HUES6 (cell line): Measurements from ENCODE around the gene PTMA.
A peak's percentile ranks its signal among the peaks of the same experiment; 100 is the strongest.

Source experiments
- H3K27ac ChIP-seq: 2 replicates; pipeline ENCODE4 v1.7.0; 2013; ENCODE audit warnings: low read depth, mild to moderate bottlenecking, low read length, inconsistent platforms
- H3K27me3 ChIP-seq: 2 replicates; pipeline ENCODE4 v1.6.1; 2013; ENCODE audit warnings: low read length; ENCODE audit not compliant: control insufficient read depth, insufficient read depth
- H3K36me3 ChIP-seq: 2 replicates; pipeline ENCODE4 v1.6.1; 2013; ENCODE audit warnings: low read length; ENCODE audit not compliant: control insufficient read depth, insufficient read depth
- H3K4me1 ChIP-seq: 2 replicates; pipeline ENCODE4 v1.6.1; 2013; ENCODE audit warnings: low read length; ENCODE audit not compliant: control insufficient read depth, insufficient read depth
- H3K4me3 ChIP-seq: 2 replicates; pipeline ENCODE4 v1.5.1; 2013; ENCODE audit warnings: low read depth, low read length
- H3K9ac ChIP-seq: one replicate; pipeline ENCODE4 v1.6.1; 2013; ENCODE audit warnings: mild to moderate bottlenecking, low read length
- H3K9me3 ChIP-seq: 2 replicates; pipeline ENCODE4 v1.6.1; 2013; ENCODE audit warnings: low read depth, low read length; ENCODE audit not compliant: control insufficient read depth, insufficient read depth

Gene PTMA

DNA sequence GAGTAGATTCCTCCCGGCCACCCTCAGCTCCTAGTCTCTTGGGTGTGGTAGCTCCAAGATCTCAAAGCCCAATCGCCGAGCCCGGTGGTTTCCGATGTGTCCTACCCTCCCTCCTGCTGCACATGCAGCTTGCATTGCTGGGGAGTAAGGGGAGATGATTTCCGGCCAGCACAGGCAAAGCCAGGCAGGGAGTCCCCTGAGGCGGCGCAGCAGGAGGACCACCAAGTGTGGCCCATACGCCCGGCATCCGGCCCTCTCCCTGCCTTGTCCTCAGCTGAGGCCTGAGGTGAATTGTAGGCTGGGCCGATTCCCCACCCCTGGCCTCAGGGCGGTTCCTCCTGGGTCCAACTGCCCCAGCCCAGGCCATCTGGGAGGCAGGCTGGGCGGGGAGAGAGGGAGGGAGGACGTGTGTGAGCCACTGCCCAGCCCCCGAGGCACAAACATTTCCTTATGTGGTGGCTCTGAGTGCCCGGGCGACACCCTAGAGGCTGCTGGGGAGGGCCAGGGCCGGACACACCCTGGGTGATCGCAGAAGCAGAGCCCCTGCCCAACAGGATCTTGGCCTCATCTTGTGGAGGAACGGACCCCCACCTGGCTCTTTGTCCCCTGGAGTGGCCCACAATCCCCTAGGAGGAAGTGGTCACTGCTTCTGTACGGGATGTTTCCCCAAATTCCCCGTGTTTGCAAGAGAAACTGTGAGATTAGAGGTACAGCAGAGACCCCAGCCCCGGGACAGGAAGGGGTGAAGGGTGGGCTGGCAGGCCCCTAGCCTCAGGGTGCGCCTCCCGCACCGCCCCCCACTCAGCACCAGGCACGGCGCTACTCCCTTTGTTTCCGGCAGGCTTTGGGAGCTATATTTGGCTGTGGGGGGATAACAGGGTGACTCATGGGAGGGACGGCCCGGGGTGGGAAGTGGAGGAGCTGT lies 41.9 kb upstream of the PTMA start:
- peaks cover 54% of the 10 kb centered on the region for H3K4me1 ChIP-seq
- peak overlapping the region; percentile 99 for H3K9ac ChIP-seq
- no peaks in the 10 kb centered on the region for H3K36me3 ChIP-seq
- H3K27me3 ChIP-seq, result no peaks in the 10 kb centered on the region; the same call in 1 of the 2 replicates
- no peaks in the 10 kb centered on the region for H3K9me3 ChIP-seq
- H3K27ac ChIP-seq, result peak overlapping the region; percentile 99
- peak overlapping the region; percentile 57 for H3K4me3 ChIP-seq

GRCh38 chr2:231667096-231667427 lies 41.3 kb upstream of the PTMA start:
- peak overlapping the region; percentile 99 for H3K9ac ChIP-seq
- peaks cover 57% of the 10 kb centered on the region for H3K4me1 ChIP-seq
- peak overlapping the region; percentile 99 for H3K27ac ChIP-seq
- H3K27me3 ChIP-seq, result no peaks in the 10 kb centered on the region
- H3K9me3 ChIP-seq, result no peaks in the 10 kb centered on the region
- no peaks in the 10 kb centered on the region for H3K36me3 ChIP-seq
- peak overlapping the region; percentile 57 for H3K4me3 ChIP-seq

GRCh38 chr2:231667496-231667895 lies 40.8 kb upstream of the PTMA start:
- Histone ChIP-seq H3K27me3 (no peaks in the 10 kb centered on the region), H3K36me3 (no peaks in the 10 kb centered on the region), H3K9me3 (no peaks in the 10 kb centered on the region), H3K27ac (peak overlapping the region; percentile 99), H3K4me1 (peaks cover 60% of the 10 kb centered on the region), H3K9ac (peak overlapping the region; percentile 99), H3K4me3 (peak overlapping the region; percentile 57; the same call in 1 of the 2 replicates)

DNA sequence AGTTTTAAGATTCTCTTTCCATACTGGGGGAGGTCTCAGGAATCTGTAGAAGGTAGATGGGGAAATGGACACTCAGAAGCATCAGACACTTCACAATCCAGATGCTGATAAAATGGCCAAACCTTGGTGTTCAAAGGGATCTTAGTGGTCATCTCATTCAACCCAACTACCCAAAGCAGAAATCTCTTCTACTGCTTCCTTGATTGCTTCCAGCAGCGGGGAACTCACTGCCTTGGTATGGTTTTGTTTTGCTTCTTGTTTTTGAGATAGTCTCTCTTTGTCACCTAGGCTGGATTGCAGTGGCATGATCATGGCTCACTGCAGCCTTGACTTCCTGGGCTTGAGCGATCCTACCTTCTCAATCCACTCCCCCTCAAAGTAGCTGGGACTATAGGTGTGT lies 39.3 kb upstream of the PTMA start:
- Histone ChIP-seq H3K4me1 (peaks cover 56% of the 10 kb centered on the region), H3K4me3 (no peak overlapping the region), H3K27ac (no peak overlapping the region), H3K27me3 (no peaks in the 10 kb centered on the region), H3K9me3 (no peaks in the 10 kb centered on the region), H3K9ac (no peak overlapping the region), H3K36me3 (no peaks in the 10 kb centered on the region)

- peaks cover 54% of the 10 kb centered on the region for H3K4me1 ChIP-seq
- H3K4me3 ChIP-seq, result peak overlapping the region; percentile 26; the same call in 1 of the 2 replicates
- no peaks in the 10 kb centered on the region for H3K27me3 ChIP-seq
- H3K9me3 ChIP-seq, result no peaks in the 10 kb centered on the region
- peak overlapping the region; percentile 94; the same call in 1 of the 2 replicates for H3K27ac ChIP-seq
- no peaks in the 10 kb centered on the region for H3K36me3 ChIP-seq
- peak overlapping the region; percentile 86 for H3K9ac ChIP-seq
Observed at GRCh38 chr2:231671270-231672050, 36.9 kb upstream of the PTMA start.

DNA sequence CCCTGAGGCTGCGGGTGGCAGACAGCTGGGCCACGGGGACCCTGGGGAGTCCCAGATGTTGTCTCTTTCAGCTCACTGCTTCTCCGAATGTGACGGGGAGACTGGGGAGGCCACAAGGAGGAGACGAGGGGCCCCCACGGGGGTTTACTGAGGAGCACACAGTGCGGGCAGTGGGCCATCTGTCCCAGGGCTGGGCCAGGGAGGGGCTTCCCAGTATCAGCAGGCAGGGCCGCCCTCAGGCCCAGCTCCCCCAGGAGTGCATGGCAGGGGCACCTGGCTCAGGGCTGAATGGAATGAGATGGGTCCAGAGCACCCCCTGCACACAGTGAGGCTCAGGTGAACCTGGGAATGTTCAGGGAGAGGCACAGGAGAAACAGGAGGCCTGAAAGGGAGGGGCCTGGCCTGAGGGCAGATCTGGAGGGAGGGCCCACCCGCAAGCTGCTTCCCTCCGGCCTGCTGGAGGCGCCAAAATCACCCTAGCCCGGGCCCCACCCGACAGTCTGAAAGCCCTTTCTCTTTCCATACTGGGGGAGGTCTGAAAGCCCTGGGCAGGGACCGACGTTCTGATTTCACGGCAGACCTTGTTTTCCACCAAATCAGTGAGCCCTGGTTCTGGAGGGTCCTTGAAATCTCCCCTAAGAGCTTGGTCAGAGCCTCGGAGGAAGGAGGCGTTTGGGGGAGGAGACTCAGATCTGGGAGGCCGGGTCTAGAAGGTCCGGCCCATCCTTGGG lies 35.5 kb upstream of the PTMA start:
- Histone ChIP-seq H3K27ac (peak overlapping the region; percentile 94), H3K27me3 (no peaks in the 10 kb centered on the region), H3K9ac (peak overlapping the region; percentile 86), H3K36me3 (no peaks in the 10 kb centered on the region), H3K4me3 (peak overlapping the region; percentile 67), H3K9me3 (no peaks in the 10 kb centered on the region), H3K4me1 (peaks cover 41% of the 10 kb centered on the region)

DNA sequence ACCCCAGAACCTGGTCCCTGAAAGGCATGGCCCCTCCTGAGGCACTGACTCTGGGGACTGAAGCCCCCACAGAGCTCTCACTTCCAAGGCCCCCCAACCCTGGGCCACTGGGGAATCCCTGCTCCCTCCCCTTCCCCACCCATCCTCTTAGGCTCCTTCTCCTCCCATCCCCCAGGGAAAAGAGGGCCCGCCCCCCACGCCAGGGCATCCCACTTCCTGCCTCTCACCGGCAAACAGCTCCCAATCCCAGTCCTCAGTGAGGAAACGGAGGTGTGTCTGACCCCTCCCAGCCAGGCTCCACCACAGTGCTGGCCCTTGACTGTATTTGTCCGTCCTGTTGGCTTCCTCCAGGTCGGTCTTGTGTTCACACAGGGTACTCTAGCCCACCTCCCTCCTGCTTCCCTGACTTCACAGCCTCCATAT lies 35.0 kb upstream of the PTMA start:
- Histone ChIP-seq H3K9ac (peak overlapping the region; percentile 86), H3K27me3 (no peaks in the 10 kb centered on the region), H3K27ac (peak overlapping the region; percentile 94), H3K9me3 (no peaks in the 10 kb centered on the region), H3K4me3 (peak overlapping the region; percentile 67), H3K36me3 (no peaks in the 10 kb centered on the region), H3K4me1 (peaks cover 40% of the 10 kb centered on the region)

DNA sequence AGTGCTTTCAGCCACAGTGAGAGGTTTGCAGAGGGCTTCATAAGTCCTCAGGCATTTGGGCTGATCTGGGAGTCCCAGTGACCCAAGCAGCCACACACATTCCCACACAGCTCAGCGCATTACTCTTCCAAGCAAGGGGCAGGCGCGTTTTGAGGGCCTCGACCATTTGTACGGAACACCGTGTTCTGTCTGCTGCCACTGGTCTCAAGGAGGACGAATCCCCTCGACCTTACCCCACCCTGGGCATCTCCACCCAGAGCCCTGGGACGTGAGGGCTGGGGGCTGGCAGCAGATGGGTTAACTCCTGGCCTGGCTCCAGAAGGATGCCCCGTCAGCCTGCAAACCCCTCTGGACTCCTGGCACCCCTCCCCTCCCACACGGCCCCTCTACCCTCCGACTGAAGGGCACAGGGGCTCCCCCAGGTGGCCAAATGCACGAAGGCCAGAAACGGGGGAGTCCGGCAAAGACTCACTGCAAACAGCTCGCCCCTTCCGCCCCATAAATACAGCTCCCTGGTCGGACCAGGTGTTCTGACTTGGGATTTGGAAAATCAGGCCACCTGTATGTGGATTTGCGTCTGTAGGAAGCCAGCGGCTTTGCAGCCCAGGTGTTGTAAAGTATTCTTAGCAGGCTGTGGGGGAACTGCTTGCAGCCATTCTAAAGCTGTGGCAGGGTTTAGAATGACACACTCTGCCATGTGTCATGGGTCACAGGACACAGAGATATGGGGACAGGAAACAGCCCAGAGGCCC lies 33.6 kb upstream of the PTMA start:
- Histone ChIP-seq H3K4me1 (peaks cover 38% of the 10 kb centered on the region), H3K27me3 (no peaks in the 10 kb centered on the region), H3K27ac (peak overlapping the region; percentile 52; the same call in 1 of the 2 replicates), H3K36me3 (no peaks in the 10 kb centered on the region), H3K9me3 (no peaks in the 10 kb centered on the region), H3K4me3 (no peak overlapping the region), H3K9ac (peak overlapping the region; percentile 59)

DNA sequence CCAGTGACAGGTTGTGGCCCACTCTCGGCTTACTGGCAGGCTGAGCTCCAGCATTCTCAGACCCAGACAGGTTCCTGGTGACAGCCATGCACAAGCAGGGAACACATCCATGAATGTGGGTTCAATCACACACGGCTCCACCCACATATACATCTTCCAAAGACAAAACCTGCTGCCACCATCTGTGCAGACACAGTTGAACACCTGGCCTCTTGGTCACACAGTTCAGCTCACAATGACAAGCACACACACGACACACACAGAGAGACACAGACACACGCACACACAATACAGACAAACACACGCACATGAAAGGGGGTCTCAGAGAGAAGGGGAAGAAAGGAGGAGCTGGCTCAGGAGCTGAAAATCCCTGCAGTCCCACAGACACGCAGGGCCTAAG lies 32.1 kb upstream of the PTMA start:
- Histone ChIP-seq H3K4me1 (peaks cover 41% of the 10 kb centered on the region), H3K4me3 (no peak overlapping the region), H3K27ac (no peak overlapping the region), H3K9ac (no peak overlapping the region), H3K9me3 (no peaks in the 10 kb centered on the region), H3K27me3 (no peaks in the 10 kb centered on the region), H3K36me3 (no peaks in the 10 kb centered on the region)

- Histone ChIP-seq H3K27me3 (no peaks in the 10 kb centered on the region), H3K9me3 (no peaks in the 10 kb centered on the region), H3K4me3 (no peak overlapping the region), H3K36me3 (no peaks in the 10 kb centered on the region), H3K4me1 (peaks cover 41% of the 10 kb centered on the region), H3K27ac (no peak overlapping the region), H3K9ac (no peak overlapping the region)
Observed at GRCh38 chr2:231677632-231678104, 30.7 kb upstream of the PTMA start.
